ENCODE measurements around the gene OR6S1.
"Not testable (repeated sequence)": the region's sequence is repeated elsewhere in the genome, so short reads cannot be mapped to it uniquely, and the experiment has no call there.

OR6S1 gene

GRCh38 chr14:20631023-20631879 is 10.2 kb downstream of the OR6S1 start:
- DNase-seq: no peak

GRCh38 chr14:20630340-20631022 is 11.0 kb downstream of the OR6S1 start:
- DNase-seq: peak; percentile 63

- no peak for DNase-seq
Observed at GRCh38 chr14:20628063-20628854, 13.2 kb downstream of the OR6S1 start.

GRCh38 chr14:20627346-20628027 is 14.0 kb downstream of the OR6S1 start:
- no peak for DNase-seq

- DNase-seq: no peak
Observed at GRCh38 chr14:20626274-20626673, 15.2 kb downstream of the OR6S1 start.

GRCh38 chr14:20624495-20625070 is 16.9 kb downstream of the OR6S1 start:
- DNase-seq: peak; percentile 45

- no peak for DNase-seq
Observed at GRCh38 chr14:20623798-20624197, 17.7 kb downstream of the OR6S1 start.

GRCh38 chr14:20622816-20623291 is 18.6 kb downstream of the OR6S1 start:
- no peak for DNase-seq

GRCh38 chr14:20620798-20621478 is 20.6 kb downstream of the OR6S1 start:
- DNase-seq: no peak

- DNase-seq: not testable (repeated sequence)
Observed at GRCh38 chr14:20619688-20620087, 21.8 kb downstream of the OR6S1 start.

- DNase-seq: no peak
Observed at GRCh38 chr14:20618271-20618749, 23.2 kb downstream of the OR6S1 start.

- no peak for DNase-seq
Observed at GRCh38 chr14:20617138-20618003, 24.1 kb downstream of the OR6S1 start.

- no peak for DNase-seq
Observed at GRCh38 chr14:20615996-20616395, 25.5 kb downstream of the OR6S1 start.

- peak; percentile 65 for DNase-seq
Observed at GRCh38 chr14:20614038-20614840, 27.3 kb downstream of the OR6S1 start.

- DNase-seq: peak; percentile 93
Observed at GRCh38 chr14:20613094-20614037, 28.1 kb downstream of the OR6S1 start.

- DNase-seq: no peak
Observed at GRCh38 chr14:20612403-20612802, 29.1 kb downstream of the OR6S1 start.

- no peak for DNase-seq
Observed at GRCh38 chr14:20611277-20611676, 30.2 kb downstream of the OR6S1 start.
